HepG2 (cell line): ENCODE data around the gene ZNF548. TPM values are rescaled to one million over a fixed set of nuclear protein-coding genes. Genes with fewer than 3 reads are reported as not detected.

Experiments used
- ATAC-seq: fragments of 200-7000 bp; cut with Tn5 transposase; 3 replicates; pipeline ENCODE4 v1.9.1; 2020; ENCODE audit warnings: mild to moderate bottlenecking, moderate library complexity
- BruUV-seq: library from RNA; stranded (reverse); fragments of 400-500 nt; replicated peaks from 2 replicates; lab custom pipeline; 2021; lab: Mats Ljungman, UMichigan
- CTCF ChIA-PET: fragments of 300-600 bp; formaldehyde crosslinking; extraction: SDS; loops from one replicate; lab custom pipeline; 2021; ENCODE audit warnings: low total read pairs, inconsistent platforms, low intra/inter-chr PET ratio; lab: Yijun Ruan, JAX
- POLR2A ChIA-PET: fragments of 350-600 bp; sonication (Branson Sonifier 250); formaldehyde crosslinking; loops from one replicate; lab custom pipeline; 2020; ENCODE audit warnings: antibody characterized with exemption, inconsistent platforms; lab: Yijun Ruan, JAX
- DNase-seq: peaks from one replicate; pipeline ENCODE4 v3.0.0-alpha.2; 2015; ENCODE audit warnings: low spot score
- FAIRE-seq: peaks from 3 replicates; lab custom pipeline; 2011; peaks lifted over from hg19 to GRCh38; lab: Jason Lieb, UNC
- H2AFZ ChIP-seq: one replicate; pipeline ENCODE4 v1.6.1; 2011; ENCODE audit warnings: low read length, inconsistent platforms
- H3K27ac ChIP-seq: fragments of 300-600 bp; 3 replicates; pipeline ENCODE4 v1.8.0; 2011; ENCODE audit warnings: mixed run types, mild to moderate bottlenecking, mixed read lengths, low read length, inconsistent platforms; ENCODE audit not compliant: insufficient read depth; ENCODE audit errors: extremely low read length
- H3K27me3 ChIP-seq, 2 experiments: fragments of 200-600 bp in 1 of 2; 2 replicates in 1 of 2; 3 replicates in 1 of 2; pipeline versions ENCODE4 v1.6.0 to v1.8.0; 2011; ENCODE audit warnings: low read length in 2 of 2, mild to moderate bottlenecking in 2 of 2, moderate library complexity in 2 of 2, inconsistent platforms in 1 of 2; ENCODE audit not compliant: insufficient read depth in 2 of 2, control insufficient read depth in 1 of 2
- H3K36me3 ChIP-seq, 2 experiments: fragments of 200-600 bp in 1 of 2; replicated peaks in 1 of 2; 2 replicates in 1 of 2; 3 replicates in 1 of 2; pipeline versions ENCODE4 v1.5.1 to v1.8.0; 2011; ENCODE audit warnings: low read length in 2 of 2, inconsistent platforms in 1 of 2; ENCODE audit not compliant: insufficient read depth in 2 of 2, control insufficient read depth in 1 of 2
- H3K4me1 ChIP-seq: 2 replicates; pipeline ENCODE4 v1.5.1; 2012; ENCODE audit warnings: low read length, inconsistent platforms; ENCODE audit not compliant: insufficient read depth
- H3K4me2 ChIP-seq: 2 replicates; pipeline ENCODE4 v1.6.0; 2011; ENCODE audit warnings: low read depth, low read length, inconsistent platforms
- H3K4me3 ChIP-seq, 3 experiments: fragments of 200-600 bp in 1 of 3; sonication (generic), shearing (Covaris generic) in 1 of 3; replicated peaks in 1 of 3; 2 replicates each; pipeline ENCODE4 v1.5.1; 2011 to 2016; ENCODE audit warnings: low read length in 3 of 3, inconsistent platforms in 2 of 3, low read depth in 2 of 3, mild to moderate bottlenecking in 2 of 3, control low read depth in 1 of 3, mixed read lengths in 1 of 3; ENCODE audit not compliant: insufficient read depth in 1 of 3
- H3K79me2 ChIP-seq: one replicate; pipeline ENCODE4 v1.6.1; 2011; ENCODE audit warnings: low read length, inconsistent platforms; ENCODE audit not compliant: insufficient read depth
- H3K9ac ChIP-seq: 2 replicates; pipeline ENCODE4 v1.6.0; 2011; ENCODE audit warnings: mild to moderate bottlenecking, low read depth, low read length, inconsistent platforms; ENCODE audit not compliant: insufficient read depth
- H3K9me3 ChIP-seq: 2 replicates; pipeline ENCODE4 v1.5.1; 2012; ENCODE audit warnings: mild to moderate bottlenecking, low read length
- H4K20me1 ChIP-seq: 2 replicates; pipeline ENCODE4 v1.6.0; 2011; ENCODE audit warnings: inconsistent platforms, mild to moderate bottlenecking, low read length, moderate library complexity; ENCODE audit not compliant: insufficient read depth
- ARNT ChIP-seq: fragments of 450-650 bp; IDR thresholded peaks from 2 replicates; pipeline ENCODE4 v1.6.1; 2017
- E2F2 ChIP-seq: sonication (generic); formaldehyde crosslinking; IDR thresholded peaks from 2 replicates; pipeline ENCODE4 v1.4.0; 2020; ENCODE audit warnings: missing genetic modification reagents, borderline replicate concordance
- KDM2A ChIP-seq: sonication (generic); formaldehyde crosslinking; IDR thresholded peaks from 2 replicates; pipeline ENCODE4 v1.4.0; 2020; ENCODE audit warnings: low read depth, missing genetic modification reagents, borderline replicate concordance
- NR3C1 ChIP-seq: sonication (generic); formaldehyde crosslinking; IDR thresholded peaks from 2 replicates; pipeline ENCODE4 v1.4.0; 2020; ENCODE audit warnings: missing genetic modification reagents
- PAWR ChIP-seq: sonication (generic); formaldehyde crosslinking; IDR thresholded peaks from 2 replicates; pipeline ENCODE4 v1.4.0; 2020; ENCODE audit warnings: missing genetic modification reagents, mild to moderate bottlenecking, borderline replicate concordance
- ZFY ChIP-seq: sonication (generic); formaldehyde crosslinking; IDR thresholded peaks from 2 replicates; pipeline ENCODE4 v1.4.0; 2020; ENCODE audit warnings: missing genetic modification reagents
- ZNF10 ChIP-seq: sonication (generic); formaldehyde crosslinking; IDR thresholded peaks from 2 replicates; pipeline ENCODE4 v1.4.0; 2020; ENCODE audit warnings: mild to moderate bottlenecking, low read depth, missing genetic modification reagents, borderline replicate concordance
- ZNF614 ChIP-seq: IDR thresholded peaks from 2 replicates; pipeline ENCODE4 v1.6.1; 2018; ENCODE audit warnings: missing biosample characterization, missing genetic modification reagents, inconsistent platforms, borderline replicate concordance
- ZSCAN29 ChIP-seq: sonication (generic); formaldehyde crosslinking; conservative IDR thresholded peaks from 2 replicates; pipeline ENCODE4 v1.4.0; 2020; ENCODE audit warnings: mild to moderate bottlenecking, missing genetic modification reagents
- WGBS: methylation state at CpG from one replicate; pipeline ENCODE4 v1.1.6; 2017; ENCODE audit warnings: low lambda C conversion rate; 5-methylcytosine and 5-hydroxymethylcytosine counted together
- in situ Hi-C: cut with HindIII; loops from 2 replicates; pipeline ENCODE4 v1.10.0; 2017; ENCODE audit warnings: low pct_unique_long_range_greater_than_20kb; ENCODE audit not compliant: extremely low pct_ligation_motif_present
- intact Hi-C: fragments of 100-400 bp; cut with micrococcal nuclease; formaldehyde crosslinking; loops from one replicate; pipeline ENCODE4 v1.10.0; 2022; ENCODE audit not compliant: unreplicated experiment
- polyA plus RNA-seq, 8 experiments: library from polyadenylated mRNA; depleted of rRNA in 3 of 8; stranded (reverse) in 7 of 8; unstranded in 1 of 8; fragments of >200 nt; fragmentation: Illumina TruSeq in 4 of 8; extraction: Trizol in 4 of 8; gene quantifications; 2 replicates each; pipeline versions ENCODE4 v1.2.1 to v1.2.3, GENCODE V29; 2011 to 2016; ENCODE audit warnings: low read depth in 4 of 8, missing spikeins in 1 of 8, mixed read lengths in 1 of 8; ENCODE audit not compliant: insufficient read depth in 1 of 8
- total RNA-seq, 5 experiments: library from RNA; depleted of rRNA; stranded (reverse); fragments of >200 nt; fragmentation: Illumina TruSeq; extraction: Trizol; gene quantifications; 2 replicates each; pipeline ENCODE4 v1.2.3, GENCODE V29; 2016; ENCODE audit warnings: low read depth in 1 of 5
- TF ChIP-seq, protein P1 (sequence below): sonication (generic); formaldehyde crosslinking; conservative IDR thresholded peaks from 2 replicates; pipeline ENCODE4 v1.8.1; 2023; ENCODE audit warnings: missing genetic modification reagents

Gene ZNF548
- total and polyA plus RNA-seq, 2 of the 13 experiments (the other 11 are each of a cell fraction or from before 2014, with no cell fraction given) = 19.6 to 24.9 TPM

- TF ChIP-seq, protein P1, sequence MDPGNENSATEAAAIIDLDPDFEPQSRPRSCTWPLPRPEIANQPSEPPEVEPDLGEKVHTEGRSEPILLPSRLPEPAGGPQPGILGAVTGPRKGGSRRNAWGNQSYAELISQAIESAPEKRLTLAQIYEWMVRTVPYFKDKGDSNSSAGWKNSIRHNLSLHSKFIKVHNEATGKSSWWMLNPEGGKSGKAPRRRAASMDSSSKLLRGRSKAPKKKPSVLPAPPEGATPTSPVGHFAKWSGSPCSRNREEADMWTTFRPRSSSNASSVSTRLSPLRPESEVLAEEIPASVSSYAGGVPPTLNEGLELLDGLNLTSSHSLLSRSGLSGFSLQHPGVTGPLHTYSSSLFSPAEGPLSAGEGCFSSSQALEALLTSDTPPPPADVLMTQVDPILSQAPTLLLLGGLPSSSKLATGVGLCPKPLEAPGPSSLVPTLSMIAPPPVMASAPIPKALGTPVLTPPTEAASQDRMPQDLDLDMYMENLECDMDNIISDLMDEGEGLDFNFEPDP (CRISPR knock-in tag) = 0 out of 2 replicates have a peak, but pooled peaks have one; percentile 46
- TF ChIP-seq ZNF614 (CRISPR knock-in tag) (0 out of 2 replicates have a peak, but pooled peaks have one; percentile 4), ZFY (CRISPR knock-in tag) (0 out of 2 replicates have a peak, but pooled peaks have one; percentile 2)
Observed at GRCh38 chr19:57363688-57364181, 25.9 kb upstream of the ZNF548 start (continued).

DNA sequence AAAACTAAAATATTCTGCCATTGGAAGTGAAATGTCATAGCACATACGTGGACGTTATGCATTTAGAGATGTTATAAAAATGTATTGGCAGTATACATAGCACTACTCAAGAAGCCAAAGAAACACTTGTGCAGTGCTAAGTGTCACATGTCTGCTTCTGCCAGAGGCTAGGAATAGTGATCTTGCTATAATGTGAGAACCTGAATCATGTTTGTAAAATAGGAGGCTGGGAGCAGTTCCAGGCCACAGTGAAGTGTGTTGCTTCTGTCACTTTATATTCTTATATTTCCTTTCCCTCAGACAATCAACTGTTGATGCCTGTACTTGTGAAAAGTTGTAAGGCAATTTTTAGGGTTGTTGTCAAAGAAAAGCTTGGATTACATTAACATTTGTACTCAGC is 22.9 kb upstream of the ZNF548 start:
- no peak overlapping the region for H3K4me3 ChIP-seq
- H3K79me2 ChIP-seq = peaks cover 8% of the 10 kb centered on the region
- H3K27ac ChIP-seq = no peak overlapping the region
- no peak overlapping the region for H3K4me2 ChIP-seq
- no peak overlapping the region for H2AFZ ChIP-seq
- H3K36me3 ChIP-seq = no peaks in the 10 kb centered on the region
- H4K20me1 ChIP-seq = no peaks in the 10 kb centered on the region; the same call in 1 of the 2 replicates
- H3K27me3 ChIP-seq = no peaks in the 10 kb centered on the region
- ATAC-seq = no peak
- FAIRE-seq = no peak
- TF ChIP-seq E2F2 (CRISPR knock-in tag) (no peak), ZSCAN29 (CRISPR knock-in tag) (no peak), ARNT (no peak), PAWR (CRISPR knock-in tag) (no peak), ZNF10 (CRISPR knock-in tag) (no peak), NR3C1 (CRISPR knock-in tag) (no peak), KDM2A (no peak)
- TF ChIP-seq, all 625 proteins: peak for 0
- no peak for DNase-seq
- no TSS peak for BruUV-seq
- Histone ChIP-seq H3K4me1 (peaks cover 13% of the 10 kb centered on the region; the same call in 1 of the 2 replicates), H3K9me3 (no peaks in the 10 kb centered on the region), H3K9ac (no peak overlapping the region)
- CTCF ChIA-PET = no interaction called here
- in situ Hi-C loops (no loop called here), intact Hi-C loops (no loop called here)
- POLR2A ChIA-PET = no interaction called here
- WGBS = 98% methylated on average over 2 of the region's 2 CpGs
